Kidney epithelial cell (primary cell): ENCODE measurements around the gene PLCB1. TPM values are rescaled to one million over a fixed set of nuclear protein-coding genes. Genes with fewer than 3 reads are reported as not detected.

Experiments
- DNase-seq: peaks from one replicate; pipeline ENCODE4 v3.0.0-alpha.2; 2010; ENCODE audit warnings: low read depth
- H3K27me3 ChIP-seq: 2 replicates; pipeline ENCODE4 v1.6.0; 2011; ENCODE audit warnings: low read length; ENCODE audit not compliant: control insufficient read depth, insufficient read depth
- H3K36me3 ChIP-seq: 2 replicates; pipeline ENCODE4 v1.5.1; 2011; ENCODE audit warnings: low read length; ENCODE audit not compliant: control insufficient read depth, insufficient read depth
- H3K4me3 ChIP-seq: 2 replicates; pipeline ENCODE4 v1.5.1; 2011; ENCODE audit warnings: low read depth, mild to moderate bottlenecking, control low read depth, low read length
- total RNA-seq: library from RNA; depleted of rRNA; stranded (reverse); fragments of >200 nt; gene quantifications from 2 replicates; pipeline ENCODE4 v1.2.3, GENCODE V29; 2015
- TF ChIP-seq, protein P1 (sequence below): IDR thresholded peaks from 2 replicates; pipeline ENCODE4 v1.5.1; 2011; ENCODE audit warnings: mild to moderate bottlenecking, moderate library complexity, low read length, control low read depth, inconsistent platforms; ENCODE audit not compliant: insufficient read depth, poor library complexity, severe bottlenecking

PLCB1 gene
- total RNA-seq, 1 donor from 2014 or later = 5.1 TPM

GRCh38 chr20:8260837-8261251 is 128.8 kb downstream of the PLCB1 start:
- Histone ChIP-seq H3K4me3 (no peak overlapping the region), H3K27me3 (no peaks in the 10 kb centered on the region), H3K36me3 (no peaks in the 10 kb centered on the region)
- TF ChIP-seq, protein P1, sequence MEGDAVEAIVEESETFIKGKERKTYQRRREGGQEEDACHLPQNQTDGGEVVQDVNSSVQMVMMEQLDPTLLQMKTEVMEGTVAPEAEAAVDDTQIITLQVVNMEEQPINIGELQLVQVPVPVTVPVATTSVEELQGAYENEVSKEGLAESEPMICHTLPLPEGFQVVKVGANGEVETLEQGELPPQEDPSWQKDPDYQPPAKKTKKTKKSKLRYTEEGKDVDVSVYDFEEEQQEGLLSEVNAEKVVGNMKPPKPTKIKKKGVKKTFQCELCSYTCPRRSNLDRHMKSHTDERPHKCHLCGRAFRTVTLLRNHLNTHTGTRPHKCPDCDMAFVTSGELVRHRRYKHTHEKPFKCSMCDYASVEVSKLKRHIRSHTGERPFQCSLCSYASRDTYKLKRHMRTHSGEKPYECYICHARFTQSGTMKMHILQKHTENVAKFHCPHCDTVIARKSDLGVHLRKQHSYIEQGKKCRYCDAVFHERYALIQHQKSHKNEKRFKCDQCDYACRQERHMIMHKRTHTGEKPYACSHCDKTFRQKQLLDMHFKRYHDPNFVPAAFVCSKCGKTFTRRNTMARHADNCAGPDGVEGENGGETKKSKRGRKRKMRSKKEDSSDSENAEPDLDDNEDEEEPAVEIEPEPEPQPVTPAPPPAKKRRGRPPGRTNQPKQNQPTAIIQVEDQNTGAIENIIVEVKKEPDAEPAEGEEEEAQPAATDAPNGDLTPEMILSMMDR = no peak
- DNase-seq = no peak

DNA sequence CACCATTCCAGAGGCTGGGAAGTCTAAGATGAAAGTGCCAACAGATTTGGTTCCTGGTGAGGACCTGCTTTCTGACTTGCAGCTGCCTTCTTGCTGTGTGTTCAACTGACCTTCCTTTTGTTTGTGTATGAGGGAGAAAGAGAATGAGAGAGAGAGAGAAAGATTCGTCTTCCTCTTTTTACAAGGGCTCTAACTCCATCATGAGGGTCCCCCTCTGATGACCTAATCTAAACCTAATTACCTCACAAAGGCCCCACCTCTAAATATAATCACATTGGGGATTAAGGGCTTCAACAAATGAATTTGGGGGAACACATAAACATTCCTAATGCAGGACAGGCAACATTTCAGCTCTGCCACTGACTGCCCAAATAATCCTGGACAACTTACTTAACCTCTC is 130.7 kb downstream of the PLCB1 start:
- Histone ChIP-seq H3K36me3 (no peaks in the 10 kb centered on the region), H3K4me3 (no peak overlapping the region), H3K27me3 (no peaks in the 10 kb centered on the region)
- no peak for DNase-seq
- TF ChIP-seq, protein P1 = no peak

DNA sequence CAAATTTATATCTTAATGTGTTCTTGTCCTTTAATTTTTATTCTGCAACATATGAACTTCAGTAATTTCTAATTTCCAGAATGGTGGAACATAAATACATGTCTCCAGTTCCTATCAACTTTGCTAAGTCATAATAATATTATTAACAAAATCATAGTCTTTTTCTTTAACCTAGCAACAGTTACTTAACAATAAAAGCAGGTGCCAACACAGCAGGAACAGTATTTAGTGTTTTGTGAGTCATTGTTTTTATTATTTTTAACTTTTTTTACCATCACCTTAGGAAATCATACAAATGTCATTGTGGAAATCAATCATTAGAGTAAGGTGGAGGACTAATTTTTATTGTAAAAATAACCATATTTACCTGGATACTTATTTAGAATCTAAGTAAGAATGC is 133.5 kb downstream of the PLCB1 start:
- DNase-seq = no peak
- TF ChIP-seq, protein P1 = no peak
- H3K4me3 ChIP-seq = no peak overlapping the region
- H3K36me3 ChIP-seq = no peaks in the 10 kb centered on the region
- no peaks in the 10 kb centered on the region for H3K27me3 ChIP-seq

GRCh38 chr20:8267009-8267408 is 134.9 kb downstream of the PLCB1 start:
- H3K27me3 ChIP-seq = no peaks in the 10 kb centered on the region
- H3K4me3 ChIP-seq = no peak overlapping the region
- DNase-seq = no peak
- TF ChIP-seq, protein P1 = no peak
- no peaks in the 10 kb centered on the region for H3K36me3 ChIP-seq

DNA sequence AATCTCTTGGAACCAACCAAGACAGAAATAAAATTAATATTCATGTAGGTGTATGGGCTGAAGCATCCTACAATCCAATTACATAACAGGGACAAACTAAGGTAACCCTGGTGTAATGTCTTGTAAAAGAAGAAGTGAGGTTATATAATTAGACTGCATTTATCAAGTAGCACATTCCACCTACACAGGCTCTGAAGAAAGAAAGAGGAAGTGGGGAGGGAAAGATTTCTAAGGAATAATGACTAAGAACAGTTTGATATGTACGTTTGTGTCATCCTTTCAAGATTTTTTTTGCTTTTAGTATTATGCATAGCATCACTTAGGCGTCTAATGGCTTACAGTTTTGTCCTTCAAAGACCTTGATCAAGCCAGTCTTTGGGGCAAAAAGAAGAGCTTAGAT is 139.7 kb downstream of the PLCB1 start:
- TF ChIP-seq, protein P1 = no peak
- H3K27me3 ChIP-seq = no peaks in the 10 kb centered on the region
- no peaks in the 10 kb centered on the region for H3K36me3 ChIP-seq
- DNase-seq = no peak
- H3K4me3 ChIP-seq = no peak overlapping the region

DNA sequence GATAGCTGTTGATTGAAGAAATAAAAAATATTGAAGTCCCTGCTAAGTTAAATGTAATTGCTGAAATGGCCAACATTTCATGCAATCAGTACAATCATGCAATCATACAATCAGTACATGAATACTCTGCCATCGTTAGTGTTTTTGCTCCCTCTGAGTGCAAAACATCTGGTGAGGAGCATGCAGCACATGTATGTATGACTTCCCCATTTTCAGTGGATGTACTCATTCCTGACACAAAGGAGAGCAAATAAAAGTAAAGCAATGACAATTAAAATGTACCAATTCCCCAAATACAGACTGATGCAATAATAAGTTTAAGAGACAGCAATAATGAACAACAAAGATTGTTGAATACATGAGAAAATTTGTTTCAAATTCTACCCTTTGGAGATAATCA is 140.7 kb downstream of the PLCB1 start:
- no peaks in the 10 kb centered on the region for H3K27me3 ChIP-seq
- no peak overlapping the region for H3K4me3 ChIP-seq
- H3K36me3 ChIP-seq = no peaks in the 10 kb centered on the region
- no peak for DNase-seq
- TF ChIP-seq, protein P1 = no peak
